GM23338 (cell line): Measurements from ENCODE around the gene CTNNA2.

Source experiments
- EZH2 ChIP-seq: fragments of 200-600 bp; sonication (generic); IDR thresholded peaks from one replicate; pipeline ENCODE4 v1.8.0; 2017; ENCODE audit warnings: antibody characterized with exemption, mild to moderate bottlenecking, low read depth; ENCODE audit not compliant: unreplicated experiment
- EZH2phosphoT487 ChIP-seq: fragments of 200-600 bp; sonication (generic); IDR thresholded peaks from one replicate; pipeline ENCODE4 v1.8.1; 2018; ENCODE audit warnings: antibody characterized with exemption; ENCODE audit not compliant: unreplicated experiment
- JUNB ChIP-seq: IDR thresholded peaks from one replicate; pipeline ENCODE4 v1.6.1; 2016; ENCODE audit warnings: antibody characterized with exemption; ENCODE audit not compliant: unreplicated experiment
- POLR2AphosphoS5 ChIP-seq: IDR thresholded peaks from 2 replicates; pipeline ENCODE4 v1.6.1; 2016; ENCODE audit warnings: antibody characterized with exemption, low read depth
- ZNF331 ChIP-seq: fragments of 250-450 bp; sonication (Bioruptor Pico); IDR thresholded peaks from 2 replicates; pipeline ENCODE4 v1.5.0; 2020; ENCODE audit warnings: low read depth, mild to moderate bottlenecking, moderate library complexity
- TF ChIP-seq, protein P1 (sequence below), 2 experiments: fragments of 200-600 bp in 1 of 2; sonication (generic) in 1 of 2; conservative IDR thresholded peaks; 2 replicates each; pipeline versions ENCODE4 v1.5.1 to v1.6.1; 2016 to 2017; ENCODE audit warnings: antibody characterized with exemption in 2 of 2, low read depth in 2 of 2, mild to moderate bottlenecking in 2 of 2, moderate library complexity in 1 of 2
- TF ChIP-seq, protein P2 (sequence below): IDR thresholded peaks from one replicate; pipeline ENCODE4 v1.6.1; 2018; ENCODE audit warnings: antibody characterized with exemption; ENCODE audit not compliant: unreplicated experiment

GRCh38 chr2:80573950-80574349, 1061.1 kb downstream of the CTNNA2 start:
- TF ChIP-seq POLR2AphosphoS5 (no peak), EZH2 (no peak), ZNF331 (CRISPR knock-in tag) (no peak), EZH2phosphoT487 (no peak), JUNB (no peak)
- TF ChIP-seq, protein P1, sequence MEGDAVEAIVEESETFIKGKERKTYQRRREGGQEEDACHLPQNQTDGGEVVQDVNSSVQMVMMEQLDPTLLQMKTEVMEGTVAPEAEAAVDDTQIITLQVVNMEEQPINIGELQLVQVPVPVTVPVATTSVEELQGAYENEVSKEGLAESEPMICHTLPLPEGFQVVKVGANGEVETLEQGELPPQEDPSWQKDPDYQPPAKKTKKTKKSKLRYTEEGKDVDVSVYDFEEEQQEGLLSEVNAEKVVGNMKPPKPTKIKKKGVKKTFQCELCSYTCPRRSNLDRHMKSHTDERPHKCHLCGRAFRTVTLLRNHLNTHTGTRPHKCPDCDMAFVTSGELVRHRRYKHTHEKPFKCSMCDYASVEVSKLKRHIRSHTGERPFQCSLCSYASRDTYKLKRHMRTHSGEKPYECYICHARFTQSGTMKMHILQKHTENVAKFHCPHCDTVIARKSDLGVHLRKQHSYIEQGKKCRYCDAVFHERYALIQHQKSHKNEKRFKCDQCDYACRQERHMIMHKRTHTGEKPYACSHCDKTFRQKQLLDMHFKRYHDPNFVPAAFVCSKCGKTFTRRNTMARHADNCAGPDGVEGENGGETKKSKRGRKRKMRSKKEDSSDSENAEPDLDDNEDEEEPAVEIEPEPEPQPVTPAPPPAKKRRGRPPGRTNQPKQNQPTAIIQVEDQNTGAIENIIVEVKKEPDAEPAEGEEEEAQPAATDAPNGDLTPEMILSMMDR (conservative IDR thresholded peaks at IDR 0.05; ENCODE audit: low read depth in 2 of 2): no peak
- TF ChIP-seq, protein P2, sequence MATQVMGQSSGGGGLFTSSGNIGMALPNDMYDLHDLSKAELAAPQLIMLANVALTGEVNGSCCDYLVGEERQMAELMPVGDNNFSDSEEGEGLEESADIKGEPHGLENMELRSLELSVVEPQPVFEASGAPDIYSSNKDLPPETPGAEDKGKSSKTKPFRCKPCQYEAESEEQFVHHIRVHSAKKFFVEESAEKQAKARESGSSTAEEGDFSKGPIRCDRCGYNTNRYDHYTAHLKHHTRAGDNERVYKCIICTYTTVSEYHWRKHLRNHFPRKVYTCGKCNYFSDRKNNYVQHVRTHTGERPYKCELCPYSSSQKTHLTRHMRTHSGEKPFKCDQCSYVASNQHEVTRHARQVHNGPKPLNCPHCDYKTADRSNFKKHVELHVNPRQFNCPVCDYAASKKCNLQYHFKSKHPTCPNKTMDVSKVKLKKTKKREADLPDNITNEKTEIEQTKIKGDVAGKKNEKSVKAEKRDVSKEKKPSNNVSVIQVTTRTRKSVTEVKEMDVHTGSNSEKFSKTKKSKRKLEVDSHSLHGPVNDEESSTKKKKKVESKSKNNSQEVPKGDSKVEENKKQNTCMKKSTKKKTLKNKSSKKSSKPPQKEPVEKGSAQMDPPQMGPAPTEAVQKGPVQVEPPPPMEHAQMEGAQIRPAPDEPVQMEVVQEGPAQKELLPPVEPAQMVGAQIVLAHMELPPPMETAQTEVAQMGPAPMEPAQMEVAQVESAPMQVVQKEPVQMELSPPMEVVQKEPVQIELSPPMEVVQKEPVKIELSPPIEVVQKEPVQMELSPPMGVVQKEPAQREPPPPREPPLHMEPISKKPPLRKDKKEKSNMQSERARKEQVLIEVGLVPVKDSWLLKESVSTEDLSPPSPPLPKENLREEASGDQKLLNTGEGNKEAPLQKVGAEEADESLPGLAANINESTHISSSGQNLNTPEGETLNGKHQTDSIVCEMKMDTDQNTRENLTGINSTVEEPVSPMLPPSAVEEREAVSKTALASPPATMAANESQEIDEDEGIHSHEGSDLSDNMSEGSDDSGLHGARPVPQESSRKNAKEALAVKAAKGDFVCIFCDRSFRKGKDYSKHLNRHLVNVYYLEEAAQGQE: no peak
